C4-2B (cell line): ENCODE results near the gene ARHGAP27.

Experiments used
- CTCF ChIP-seq: fragments of 450-650 bp; conservative IDR thresholded peaks from 2 replicates; pipeline ENCODE4 v1.5.1; 2017; ENCODE audit warnings: mild to moderate bottlenecking
- ZFX ChIP-seq: fragments of 450-650 bp; IDR thresholded peaks from 2 replicates; pipeline ENCODE4 v1.6.1; 2017

- TF ChIP-seq CTCF (no peak), ZFX (no peak)
Measured at GRCh38 chr17:45408611-45409421, 23.9 kb downstream of the ARHGAP27 start.
